ENCODE measurements around the gene SLC30A9. TPM values are rescaled to one million over a fixed set of nuclear protein-coding genes. Genes with fewer than 3 reads are reported as not detected.

The SLC30A9 gene
- total RNA-seq, result 47.2 and 54.9 TPM in 2 replicates

GRCh38 chr4:41990365-41991111, at the start of gene SLC30A9:
SLC30A9 (plus strand) TSS chr4:41990530; CDS start chr4:41990652, 122 bp downstream.

GRCh38 chr4:41981456-41981855, 8.9 kb upstream of the SLC30A9 start, which contains the start of gene DCAF4L1:
DCAF4L1 (plus strand) TSS chr4:41981756; CDS start chr4:41981793, 37 bp downstream.

Other genes with a start within 250 kb of the SLC30A9 start
- not detected in 2 replicates for gene PHOX2B, start 241.8 kb upstream of the SLC30A9 start, total RNA-seq
- 40.9 and 66.1 TPM in 2 replicates for gene TMEM33, start 55.1 kb upstream of the SLC30A9 start, total RNA-seq
- 0.21 TPM in 1 of 2 replicates, not detected in the other for gene DCAF4L1, start 8.8 kb upstream of the SLC30A9 start, total RNA-seq
- not detected in 2 replicates for gene BEND4, start 162.1 kb downstream of the SLC30A9 start, total RNA-seq